ENCODE measurements around the gene GALR2.

GALR2 gene

DNA sequence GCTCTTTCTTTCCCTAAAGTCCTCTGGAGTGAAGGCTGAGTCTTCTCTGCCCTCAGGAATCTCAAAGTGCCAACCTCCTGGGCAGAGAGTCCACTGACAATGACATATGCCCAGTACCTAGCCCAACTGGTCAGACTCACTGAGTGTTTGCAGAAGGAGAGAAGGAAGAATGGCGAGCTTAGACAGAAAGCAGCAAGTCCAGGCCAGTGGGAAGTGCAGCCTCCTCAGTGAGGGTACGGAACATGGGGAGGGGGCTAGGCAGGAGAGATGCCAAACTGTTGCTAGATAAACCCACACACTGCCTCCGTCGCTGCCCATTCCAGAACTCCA is 28.3 kb downstream of the GALR2 start:
- no peak for DNase-seq

GRCh38 chr17:76103274-76104139 is 28.9 kb downstream of the GALR2 start, which contains the start of gene EXOC7:
TSS of gene EXOC7 (minus strand) at chr17:76103787. CDS start at chr17:76103692, 95 bp downstream.
- DNase-seq, result peak; percentile 57 to 85

- no peak for DNase-seq
Observed at GRCh38 chr17:76104140-76104895, 29.7 kb downstream of the GALR2 start.

DNA sequence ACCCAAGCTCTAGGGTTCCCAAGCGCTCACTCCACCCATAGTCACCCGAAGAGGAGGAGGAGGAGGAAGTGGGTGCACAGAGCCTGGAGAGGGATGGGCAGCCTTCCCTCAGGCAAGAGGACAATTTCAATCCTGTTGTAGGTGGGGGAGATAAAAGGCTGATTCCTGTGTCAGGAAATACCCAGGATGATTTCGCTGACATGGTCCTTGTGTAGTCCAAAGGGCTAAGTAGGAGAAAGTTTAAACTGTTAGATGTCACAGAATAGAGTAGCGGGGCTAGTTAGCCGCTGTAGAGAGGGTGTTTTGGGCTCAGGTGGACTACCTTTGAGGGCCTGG is 30.3 kb downstream of the GALR2 start:
- DNase-seq, result no peak

- DNase-seq, result no peak
Observed at GRCh38 chr17:76106703-76107102, 32.1 kb downstream of the GALR2 start.

DNA sequence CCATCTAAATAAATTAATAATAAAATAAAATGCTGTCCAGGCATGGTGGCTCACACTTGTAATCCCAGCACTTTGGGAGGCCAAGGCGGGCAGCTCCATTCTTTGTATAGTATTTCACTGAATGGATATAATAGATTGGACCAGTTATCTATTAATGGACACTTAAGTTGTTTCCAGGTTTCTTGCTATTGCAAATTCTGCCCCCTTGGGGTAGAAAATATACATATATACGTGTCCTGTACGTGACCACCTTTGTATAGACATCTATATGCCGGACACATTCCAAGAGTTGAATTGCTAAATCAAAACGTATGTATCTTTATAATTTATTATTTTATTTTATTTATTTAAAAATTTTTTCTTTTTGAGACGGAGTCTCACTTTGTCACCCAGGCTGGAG is 32.9 kb downstream of the GALR2 start:
- peak in 1 of 2 experiments; percentile 23 for DNase-seq

DNA sequence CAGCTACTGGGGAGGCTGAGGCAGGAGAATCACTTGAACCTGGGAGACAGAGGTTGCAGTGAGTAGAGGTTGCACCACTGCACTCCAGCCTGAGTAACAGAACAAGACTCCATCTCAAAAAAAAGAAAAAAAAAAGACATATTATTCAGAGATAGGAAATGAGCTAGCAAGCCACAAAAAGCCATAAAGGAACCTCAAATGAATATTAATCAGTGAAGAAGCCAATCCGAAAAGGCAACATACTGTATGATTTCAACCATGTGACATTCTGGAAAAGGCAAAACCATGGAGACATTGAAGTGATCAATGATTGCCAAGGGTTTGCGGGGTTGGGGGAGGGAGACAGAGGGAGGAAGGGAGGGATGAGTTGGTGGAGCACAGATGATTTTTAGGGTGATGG is 37.4 kb downstream of the GALR2 start:
- DNase-seq, result no peak

DNA sequence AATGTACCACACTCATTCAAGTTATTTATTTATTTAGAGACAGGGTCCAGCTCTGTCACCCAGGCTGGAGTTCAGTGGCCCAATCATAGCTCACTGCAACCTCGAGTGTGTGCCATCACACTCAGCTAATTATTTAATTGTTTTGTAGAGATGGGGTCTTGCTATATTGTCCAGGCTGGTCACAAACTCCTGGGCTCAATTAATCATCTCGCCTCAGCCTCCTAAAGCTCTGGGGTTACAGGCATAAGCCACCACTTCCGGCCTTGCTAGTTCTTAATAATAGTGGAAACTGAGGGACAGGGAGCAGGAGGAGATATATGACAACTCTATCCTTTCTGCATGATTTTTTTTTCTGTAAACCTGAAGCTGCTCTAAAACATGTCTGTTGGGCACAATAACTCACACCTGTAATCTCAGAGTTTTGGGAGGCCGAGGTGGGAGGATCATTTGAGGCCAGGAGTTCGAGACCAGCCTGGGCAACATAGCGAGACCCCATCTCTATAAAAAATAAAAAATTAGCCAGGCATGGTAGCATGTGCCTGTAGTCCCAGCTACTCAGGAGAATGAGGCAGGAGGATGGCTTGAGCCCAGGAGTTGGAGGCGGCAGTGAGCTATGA is 40.7 kb downstream of the GALR2 start:
- DNase-seq, result no peak

GRCh38 chr17:76119409-76120371 is 45.1 kb downstream of the GALR2 start:
- DNase-seq, result no peak

- DNase-seq, result no peak
Observed at GRCh38 chr17:76120658-76121008, 46.1 kb downstream of the GALR2 start.

GRCh38 chr17:76121932-76122430 is 47.4 kb downstream of the GALR2 start:
- DNase-seq, result no peak

- DNase-seq, result peak in 1 of 2 experiments; percentile 6
Observed at GRCh38 chr17:76122431-76123190, 48.0 kb downstream of the GALR2 start.

DNA sequence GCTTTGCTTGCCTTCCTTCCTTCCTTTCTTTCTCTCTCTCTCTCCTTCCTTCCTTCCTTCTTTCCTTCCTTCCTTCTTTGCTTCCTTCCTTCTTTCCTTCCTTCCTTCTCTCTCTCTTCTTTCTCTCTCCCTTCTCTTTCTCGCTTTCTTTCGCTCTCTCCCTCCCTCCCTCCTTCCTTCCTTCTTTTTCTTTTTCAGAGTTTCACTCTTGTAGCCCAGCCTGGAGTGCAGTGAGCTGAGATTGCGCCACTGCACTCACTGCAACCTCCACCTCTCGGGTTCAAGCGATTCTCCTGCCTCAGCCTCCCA is 48.6 kb downstream of the GALR2 start:
- no peak for DNase-seq

DNA sequence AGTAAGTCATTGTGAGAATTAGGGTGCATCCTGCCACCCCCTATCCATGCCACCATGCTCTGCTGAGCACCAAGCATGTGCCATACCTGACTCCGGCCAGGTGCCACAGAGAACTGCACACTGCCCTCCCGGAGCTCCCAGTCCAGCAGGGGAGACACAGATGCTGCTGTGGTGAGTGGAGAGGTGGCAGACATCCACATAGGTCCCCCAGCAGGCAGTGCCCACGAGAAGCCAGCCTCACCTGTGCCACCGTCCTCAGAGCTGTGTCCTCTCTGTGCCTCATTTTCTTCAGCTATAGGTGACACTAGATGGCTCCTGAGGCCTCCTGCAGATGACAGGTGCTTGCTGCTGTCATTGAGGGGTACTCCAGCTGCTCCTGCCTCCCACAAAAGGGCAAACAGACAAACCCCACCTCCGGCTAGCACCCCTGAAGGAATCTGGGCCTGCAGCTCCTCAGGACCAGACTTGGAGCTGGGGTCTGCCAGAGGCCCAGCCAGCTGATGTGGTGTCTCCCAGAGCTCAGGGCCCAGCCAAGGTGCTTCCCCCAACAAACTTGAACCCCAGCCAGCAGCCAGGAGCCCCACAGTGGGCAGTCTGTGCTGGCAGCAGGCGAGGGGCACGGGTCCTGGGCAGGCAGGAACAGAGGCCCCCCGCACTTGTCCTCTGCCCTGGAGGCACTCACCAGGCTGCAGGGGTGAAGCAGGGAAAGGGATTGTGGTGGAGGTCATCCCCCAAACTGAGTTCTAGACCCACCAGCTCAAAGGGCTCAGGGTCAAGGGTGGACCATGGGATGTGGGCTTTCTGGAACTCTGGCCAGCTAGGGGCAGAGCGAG is 49.4 kb downstream of the GALR2 start:
- DNase-seq, result no peak

GRCh38 chr17:76124582-76125390 is 50.2 kb downstream of the GALR2 start:
- DNase-seq, result peak in 1 of 2 experiments; percentile 25

GRCh38 chr17:76125391-76125675 is 50.8 kb downstream of the GALR2 start:
- DNase-seq, result no peak

GRCh38 chr17:76125922-76126321 is 51.3 kb downstream of the GALR2 start:
- DNase-seq, result no peak
